OCI-LY1 (cell line): ENCODE measurements around the gene CDC123.

ENCODE experiments used
- H2AFZ ChIP-seq: fragments of 200-600 bp; sonication (generic), shearing (Covaris generic); 2 replicates; pipeline ENCODE4 v1.6.0; 2014; ENCODE audit warnings: antibody characterized with exemption, mild to moderate bottlenecking, low read length
- H3F3A ChIP-seq: fragments of 200-600 bp; sonication (generic), shearing (Covaris generic); 2 replicates; pipeline ENCODE4 v1.6.0; 2014; ENCODE audit warnings: mild to moderate bottlenecking, antibody characterized with exemption, low read length, moderate library complexity; ENCODE audit not compliant: insufficient read depth
- H3K27ac ChIP-seq: fragments of 200-600 bp; sonication (generic); 2 replicates; pipeline ENCODE4 v1.5.1; 2014; ENCODE audit warnings: low read length, mixed run types, mild to moderate bottlenecking, low read depth; ENCODE audit not compliant: poor library complexity, severe bottlenecking
- H3K27me3 ChIP-seq: fragments of 200-600 bp; sonication (generic); 2 replicates; pipeline ENCODE4 v1.6.0; 2014; ENCODE audit warnings: antibody characterized with exemption, mild to moderate bottlenecking, low read length, moderate library complexity; ENCODE audit not compliant: insufficient read depth
- H3K36me3 ChIP-seq: fragments of 200-600 bp; sonication (generic); 2 replicates; pipeline ENCODE4 v1.6.1; 2014; ENCODE audit warnings: mild to moderate bottlenecking, antibody characterized with exemption, low read length, moderate library complexity, mixed read lengths; ENCODE audit not compliant: insufficient read depth
- H3K4me1 ChIP-seq: fragments of 200-600 bp; sonication (generic); 2 replicates; pipeline ENCODE4 v1.5.1; 2014; ENCODE audit warnings: mild to moderate bottlenecking, low read length, moderate library complexity; ENCODE audit not compliant: insufficient read depth, severe bottlenecking
- H3K4me2 ChIP-seq: fragments of 200-600 bp; sonication (generic), shearing (Covaris generic); 2 replicates; pipeline ENCODE4 v1.6.1; 2014; ENCODE audit warnings: low read length
- H3K4me3 ChIP-seq: fragments of 200-600 bp; sonication (generic); 2 replicates; pipeline ENCODE4 v1.5.1; 2014; ENCODE audit warnings: low read length, low read depth, mild to moderate bottlenecking, mixed read lengths; ENCODE audit not compliant: poor library complexity, severe bottlenecking
- H3K79me2 ChIP-seq: fragments of 200-600 bp; shearing (Covaris generic); 2 replicates; pipeline ENCODE4 v1.6.1; 2016; ENCODE audit warnings: mixed run types, low read length, mixed read lengths; ENCODE audit not compliant: insufficient read depth
- H3K9ac ChIP-seq: fragments of 200-600 bp; sonication (generic), shearing (Covaris generic); 2 replicates; pipeline ENCODE4 v1.6.1; 2014; ENCODE audit warnings: mild to moderate bottlenecking, low read length, mixed read lengths
- H3K9me2 ChIP-seq: fragments of 200-600 bp; sonication (generic), shearing (Covaris generic); 2 replicates; pipeline ENCODE4 v1.6.1; 2014; ENCODE audit warnings: low read depth, mild to moderate bottlenecking, low read length, mixed read lengths
- H3K9me3 ChIP-seq: fragments of 200-600 bp; shearing (Covaris generic); 2 replicates; pipeline ENCODE4 v1.6.1; 2014; ENCODE audit warnings: low read length, mixed read lengths
- H4K20me1 ChIP-seq: fragments of 200-600 bp; sonication (generic), shearing (Covaris generic); 2 replicates; pipeline ENCODE4 v1.6.0; 2016; ENCODE audit warnings: mild to moderate bottlenecking, low read length; ENCODE audit not compliant: insufficient read depth
- CTCF ChIP-seq: fragments of 200-600 bp; sonication (generic), shearing (Covaris generic); IDR thresholded peaks from 2 replicates; pipeline ENCODE4 v1.5.1; 2017; ENCODE audit warnings: mild to moderate bottlenecking, antibody characterized with exemption, low read length, moderate library complexity, mixed read lengths
- EZH2 ChIP-seq: fragments of 200-600 bp; sonication (generic), shearing (Covaris generic); IDR thresholded peaks from 2 replicates; pipeline ENCODE4 v1.8.0; 2017; ENCODE audit warnings: borderline replicate concordance, mixed run types, mild to moderate bottlenecking, antibody characterized with exemption, low read length, moderate library complexity, mixed read lengths

Gene CDC123

GRCh38 chr10:12191715-12192114 lies 4.3 kb upstream of the CDC123 start:
- Histone ChIP-seq H3K4me1 (peaks cover 18% of the 10 kb centered on the region), H3F3A (no peaks in the 10 kb centered on the region), H3K36me3 (peaks cover 24% of the 10 kb centered on the region), H2AFZ (no peak overlapping the region), H3K79me2 (peaks cover 53% of the 10 kb centered on the region), H3K9me3 (no peaks in the 10 kb centered on the region), H3K4me2 (no peak overlapping the region), H4K20me1 (no peaks in the 10 kb centered on the region), H3K27ac (no peak overlapping the region), H3K4me3 (no peak overlapping the region), H3K9ac (no peak overlapping the region), H3K9me2 (no peaks in the 10 kb centered on the region), H3K27me3 (no peaks in the 10 kb centered on the region)
- TF ChIP-seq EZH2 (no peak), CTCF (no peak)

GRCh38 chr10:12193193-12193592 lies 2.8 kb upstream of the CDC123 start:
- Histone ChIP-seq H3K79me2 (peaks cover 67% of the 10 kb centered on the region), H3K4me2 (no peak overlapping the region)

GRCh38 chr10:12194752-12195271 lies 1.2 kb upstream of the CDC123 start:
- Histone ChIP-seq H2AFZ (peak overlapping the region; percentile 89; the same call in 1 of the 2 replicates), H3K79me2 (peaks cover 77% of the 10 kb centered on the region), H3K4me1 (peaks cover 37% of the 10 kb centered on the region), H3K27ac (peak overlapping the region; percentile 80), H3K36me3 (peaks cover 31% of the 10 kb centered on the region), H3K9ac (peak overlapping the region; percentile 99), H3K9me2 (no peaks in the 10 kb centered on the region), H4K20me1 (no peaks in the 10 kb centered on the region), H3K4me3 (peak overlapping the region; percentile 98), H3F3A (no peaks in the 10 kb centered on the region), H3K27me3 (no peaks in the 10 kb centered on the region), H3K9me3 (no peaks in the 10 kb centered on the region), H3K4me2 (peak overlapping the region; percentile 94)
- TF ChIP-seq CTCF (no peak), EZH2 (no peak)

More at GRCh38 chr10:12193193-12193592, 2.8 kb upstream of the CDC123 start:
- Histone ChIP-seq H3K27me3 (no peaks in the 10 kb centered on the region), H3K4me1 (peaks cover 33% of the 10 kb centered on the region), H3K9me3 (no peaks in the 10 kb centered on the region), H3K9ac (no peak overlapping the region), H3K4me3 (no peak overlapping the region), H4K20me1 (no peaks in the 10 kb centered on the region), H3K36me3 (peaks cover 17% of the 10 kb centered on the region), H3K9me2 (no peaks in the 10 kb centered on the region), H2AFZ (no peak overlapping the region), H3K27ac (no peak overlapping the region), H3F3A (no peaks in the 10 kb centered on the region)
- no peak for TF ChIP-seq CTCF
- no peak for TF ChIP-seq EZH2
